ENCODE data around the gene TMPRSS4. TPM values are rescaled to one million over a fixed set of nuclear protein-coding genes. Genes with fewer than 3 reads are reported as not detected.

Gene TMPRSS4
- total and polyA plus RNA-seq, 2 of the 13 experiments (the other 11 are each of a cell fraction or from before 2014, with no cell fraction given) = 0.32 TPM; not detected in 1

- WGBS (ENCODE audit: low lambda C conversion rate) = no CpG with 5 or more reads among the region's 1 CpG
- TF ChIP-seq ZNF672 (CRISPR knock-in tag; IDR thresholded peaks at IDR 0.05) = no peak
- TF ChIP-seq PCBP2 (optimal IDR thresholded peaks at IDR 0.05; ENCODE audit: low read depth, low read length, poor library complexity, severe bottlenecking) = no peak
- TF ChIP-seq HNF4G (IDR thresholded peaks at IDR 0.05; ENCODE audit: borderline replicate concordance, low read depth, low read length) = no peak
- no peak for TF ChIP-seq HNF4G (CRISPR knock-in tag; IDR thresholded peaks at IDR 0.05; ENCODE audit: borderline replicate concordance, low read depth)
- TF ChIP-seq POLR2AphosphoS2 (IDR thresholded peaks at IDR 0.05; ENCODE audit: low read depth, low read length) = no peak
- TF ChIP-seq ZBED4 (CRISPR knock-in tag; IDR thresholded peaks at IDR 0.05; ENCODE audit: borderline replicate concordance) = no peak
- TF ChIP-seq SNAPC5 (CRISPR knock-in tag; IDR thresholded peaks at IDR 0.05; ENCODE audit: borderline replicate concordance) = no peak
- no peak for TF ChIP-seq ZNF224 (CRISPR knock-in tag; IDR thresholded peaks at IDR 0.05)
- no peak for TF ChIP-seq SETDB1 (CRISPR knock-in tag; IDR thresholded peaks at IDR 0.05; ENCODE audit: borderline replicate concordance)
- TF ChIP-seq HES4 (CRISPR knock-in tag; IDR thresholded peaks at IDR 0.05; ENCODE audit: borderline replicate concordance) = no peak
- TF ChIP-seq FOXJ3 (CRISPR knock-in tag; IDR thresholded peaks at IDR 0.05; ENCODE audit: borderline replicate concordance) = no peak
- TF ChIP-seq, protein P1, sequence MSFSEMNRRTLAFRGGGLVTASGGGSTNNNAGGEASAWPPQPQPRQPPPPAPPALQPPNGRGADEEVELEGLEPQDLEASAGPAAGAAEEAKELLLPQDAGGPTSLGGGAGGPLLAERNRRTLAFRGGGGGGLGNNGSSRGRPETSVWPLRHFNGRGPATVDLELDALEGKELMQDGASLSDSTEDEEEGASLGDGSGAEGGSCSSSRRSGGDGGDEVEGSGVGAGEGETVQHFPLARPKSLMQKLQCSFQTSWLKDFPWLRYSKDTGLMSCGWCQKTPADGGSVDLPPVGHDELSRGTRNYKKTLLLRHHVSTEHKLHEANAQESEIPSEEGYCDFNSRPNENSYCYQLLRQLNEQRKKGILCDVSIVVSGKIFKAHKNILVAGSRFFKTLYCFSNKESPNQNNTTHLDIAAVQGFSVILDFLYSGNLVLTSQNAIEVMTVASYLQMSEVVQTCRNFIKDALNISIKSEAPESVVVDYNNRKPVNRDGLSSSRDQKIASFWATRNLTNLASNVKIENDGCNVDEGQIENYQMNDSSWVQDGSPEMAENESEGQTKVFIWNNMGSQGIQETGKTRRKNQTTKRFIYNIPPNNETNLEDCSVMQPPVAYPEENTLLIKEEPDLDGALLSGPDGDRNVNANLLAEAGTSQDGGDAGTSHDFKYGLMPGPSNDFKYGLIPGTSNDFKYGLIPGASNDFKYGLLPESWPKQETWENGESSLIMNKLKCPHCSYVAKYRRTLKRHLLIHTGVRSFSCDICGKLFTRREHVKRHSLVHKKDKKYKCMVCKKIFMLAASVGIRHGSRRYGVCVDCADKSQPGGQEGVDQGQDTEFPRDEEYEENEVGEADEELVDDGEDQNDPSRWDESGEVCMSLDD (CRISPR knock-in tag; IDR thresholded peaks at IDR 0.05; ENCODE audit: borderline replicate concordance) = no peak
- no peak for TF ChIP-seq ZNF737 (CRISPR knock-in tag; IDR thresholded peaks at IDR 0.05; ENCODE audit: borderline replicate concordance)
Observed at GRCh38 chr11:118149493-118149892, 72.6 kb downstream of the TMPRSS4 start.

More at GRCh38 chr11:118149493-118149892, 72.6 kb downstream of the TMPRSS4 start:
- Histone ChIP-seq H3K79me2 (ENCODE audit: insufficient read depth, low read length) (no peaks in the 10 kb centered on the region), H2AFZ (ENCODE audit: low read length) (no peak overlapping the region), H4K20me1 (ENCODE audit: insufficient read depth, low read length) (no peaks in the 10 kb centered on the region), H3K4me1 (ENCODE audit: insufficient read depth, low read length) (peaks cover 18% of the 10 kb centered on the region; the same call in 1 of the 2 replicates), H3K4me2 (ENCODE audit: low read depth, low read length) (no peak overlapping the region), H3K27ac (ENCODE audit: extremely low read length, insufficient read depth, low read length) (no peak overlapping the region), H3K4me3 (replicated peaks in 1 of 3; ENCODE audit: insufficient read depth in 1 of 3, low read depth in 2 of 3, low read length in 3 of 3) (no peak overlapping the region), H3K27me3 (ENCODE audit: control insufficient read depth in 1 of 2, insufficient read depth in 2 of 2, low read length in 2 of 2) (peaks cover 13 to 68% of the 10 kb centered on the region in 2 experiments; a peak in 4 of 5 replicates), H3K9ac (ENCODE audit: insufficient read depth, low read depth, low read length) (no peak overlapping the region), H3K9me3 (ENCODE audit: low read length) (no peaks in the 10 kb centered on the region), H3K36me3 (replicated peaks in 1 of 2; ENCODE audit: control insufficient read depth in 1 of 2, insufficient read depth in 2 of 2, low read length in 2 of 2) (no peaks in the 10 kb centered on the region)
- ChIA-PET CTCF (ENCODE audit: low intra/inter-chr PET ratio, low total read pairs) (no interaction called here), POLR2A (no interaction called here)
- intact Hi-C loops (cut with micrococcal nuclease; ENCODE audit: unreplicated experiment) (loop anchor here (5.0 kb wide), 1 partner anchor 48 kb away; no protein-coding TSS in a partner anchor), in situ Hi-C loops (cut with HindIII; ENCODE audit: extremely low pct_ligation_motif_present, low pct_unique_long_range_greater_than_20kb) (loop anchor here (5.0 to 25.0 kb wide), 3 partner anchors 143 to 338 kb away; no protein-coding TSS in a partner anchor)
- BruUV-seq (replicated peaks) = no TSS peak
- FAIRE-seq (no peak), ATAC-seq (no peak), DNase-seq (ENCODE audit: low spot score) (no peak)

Data from HepG2 (cell line).